G401.6 (cell line): ENCODE measurements around the gene ERN1.
A peak's percentile ranks its signal among the peaks of the same experiment; 100 is the strongest.
"Not testable (repeated sequence)": the region's sequence is repeated elsewhere in the genome, so short reads cannot be mapped to it uniquely, and the experiment has no call there.

ENCODE experiments used
- FAIRE-seq: peaks from 2 replicates; lab custom pipeline; 2012; peaks lifted over from hg19 to GRCh38; lab: Jason Lieb, UNC

The ERN1 gene

GRCh38 chr17:64134216-64134970, 4.4 kb upstream of the ERN1 start:
- no peak for FAIRE-seq

- FAIRE-seq: peak; percentile 97
Measured at GRCh38 chr17:64133546-64134215, 3.7 kb upstream of the ERN1 start.

GRCh38 chr17:64131606-64132270, 1.8 kb upstream of the ERN1 start:
- no peak for FAIRE-seq

- no peak for FAIRE-seq
Measured at GRCh38 chr17:64130559-64131001, 636 bp upstream of the ERN1 start.

GRCh38 chr17:64129515-64129764, 504 bp downstream of the ERN1 start:
- FAIRE-seq: no peak

- FAIRE-seq: no peak
Measured at GRCh38 chr17:64128787-64129514, 993 bp downstream of the ERN1 start.

GRCh38 chr17:64126918-64127317, 3.0 kb downstream of the ERN1 start:
- no peak for FAIRE-seq

- no peak for FAIRE-seq
Measured at GRCh38 chr17:64125937-64126336, 4.0 kb downstream of the ERN1 start.

GRCh38 chr17:64124609-64125008, 5.3 kb downstream of the ERN1 start:
- no peak for FAIRE-seq

GRCh38 chr17:64123114-64123513, 6.8 kb downstream of the ERN1 start:
- no peak for FAIRE-seq

- FAIRE-seq: not testable (repeated sequence)
Measured at GRCh38 chr17:64120972-64121786, 8.8 kb downstream of the ERN1 start.

- FAIRE-seq: no peak
Measured at GRCh38 chr17:64120159-64120810, 9.7 kb downstream of the ERN1 start.

- FAIRE-seq: no peak
Measured at GRCh38 chr17:64117981-64118979, 11.7 kb downstream of the ERN1 start.

GRCh38 chr17:64115822-64116534, 14.0 kb downstream of the ERN1 start:
- no peak for FAIRE-seq

GRCh38 chr17:64115043-64115698, 14.8 kb downstream of the ERN1 start:
- FAIRE-seq: no peak

GRCh38 chr17:64113006-64113405, 16.9 kb downstream of the ERN1 start:
- FAIRE-seq: no peak

- FAIRE-seq: no peak
Measured at GRCh38 chr17:64111831-64112230, 18.1 kb downstream of the ERN1 start.

GRCh38 chr17:64110379-64111152, 19.4 kb downstream of the ERN1 start:
- FAIRE-seq: no peak
